ENCODE measurements around the gene VEGFB.

Gene VEGFB

DNA sequence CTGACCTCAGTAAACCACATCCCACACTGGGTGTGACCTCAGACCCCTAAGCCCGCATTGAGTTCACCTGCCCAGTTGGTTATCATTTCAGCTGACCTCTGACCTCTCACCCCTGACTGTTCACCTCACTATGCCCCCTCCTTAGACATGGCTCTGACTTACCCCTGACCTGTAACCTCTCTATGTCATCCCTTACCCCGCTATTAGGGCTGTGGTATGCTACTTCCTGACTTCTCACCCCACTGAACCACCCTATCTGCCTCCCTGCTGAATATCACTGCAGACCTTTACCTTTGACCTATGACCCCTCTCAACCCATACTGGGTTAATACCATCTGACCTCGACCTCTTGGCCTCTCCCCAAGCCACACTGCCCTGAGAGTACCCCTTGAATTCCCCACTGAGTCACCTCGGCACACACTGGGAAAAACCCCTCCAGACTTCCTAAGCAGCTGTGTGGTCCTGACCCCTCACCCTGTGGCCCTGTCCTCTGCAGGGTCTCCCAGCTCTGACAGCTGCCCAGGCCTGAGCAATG is 25.2 kb downstream of the VEGFB start:
- peaks cover 80 to 84% of the 10 kb centered on the region in 2 experiments for H3K36me3 ChIP-seq (ENCODE audit: control insufficient read depth in 1 of 2, insufficient read depth in 2 of 2, low read length in 2 of 2)
- H3K79me2 ChIP-seq (ENCODE audit: control insufficient read depth, insufficient read depth, low read length, poor library complexity) = no peaks in the 10 kb centered on the region
- no peak overlapping the region for H3K23ac ChIP-seq (ENCODE audit: low read length)
- H2AK5ac ChIP-seq (ENCODE audit: low read length) = no peak overlapping the region
- H3K4ac ChIP-seq (ENCODE audit: low read depth, low read length) = no peak overlapping the region
- H3K79me1 ChIP-seq (ENCODE audit: low read length) = peaks cover 14% of the 10 kb centered on the region
- no peak for DNase-seq
- peaks cover 22 to 26% of the 10 kb centered on the region in 2 experiments for H3K4me1 ChIP-seq (ENCODE audit: control insufficient read depth in 1 of 2, insufficient read depth in 2 of 2, low read length in 2 of 2)
- no peak overlapping the region for H2BK120ac ChIP-seq (ENCODE audit: insufficient read depth, low read length, poor library complexity)
- H3K14ac ChIP-seq (ENCODE audit: low read length) = no peak overlapping the region
- H2BK5ac ChIP-seq (ENCODE audit: low read depth, low read length, poor library complexity) = no peak overlapping the region
- H3K27ac ChIP-seq (ENCODE audit: low read depth, low read length) = no peak overlapping the region
- H3K9ac ChIP-seq (ENCODE audit: low read length) = no peak overlapping the region
- H3K18ac ChIP-seq (ENCODE audit: low read length) = no peak overlapping the region
- no peaks in the 10 kb centered on the region for H3K27me3 ChIP-seq (ENCODE audit: insufficient read depth, low read length)
- H4K12ac ChIP-seq (ENCODE audit: low read depth, low read length) = no peak overlapping the region
- H3K9me3 ChIP-seq (ENCODE audit: insufficient read depth, low read depth, low read length) = peaks cover 4% of the 10 kb centered on the region
- H2AFZ ChIP-seq (ENCODE audit: insufficient read depth, low read length, poor library complexity) = no peak overlapping the region
- no CpG with 5 or more reads among the region's 4 CpGs for WGBS (ENCODE audit: extremely low coverage, insufficient coverage, insufficient read length)
- no peak overlapping the region for H3K4me2 ChIP-seq (ENCODE audit: low read length)
- H4K91ac ChIP-seq (ENCODE audit: low read depth, low read length) = no peak overlapping the region
- no peak overlapping the region for H4K8ac ChIP-seq (ENCODE audit: low read depth, low read length)
- no peak overlapping the region for H3K4me3 ChIP-seq (ENCODE audit: low read depth, low read length)
- no peak overlapping the region for H2BK12ac ChIP-seq (ENCODE audit: low read length)

DNA sequence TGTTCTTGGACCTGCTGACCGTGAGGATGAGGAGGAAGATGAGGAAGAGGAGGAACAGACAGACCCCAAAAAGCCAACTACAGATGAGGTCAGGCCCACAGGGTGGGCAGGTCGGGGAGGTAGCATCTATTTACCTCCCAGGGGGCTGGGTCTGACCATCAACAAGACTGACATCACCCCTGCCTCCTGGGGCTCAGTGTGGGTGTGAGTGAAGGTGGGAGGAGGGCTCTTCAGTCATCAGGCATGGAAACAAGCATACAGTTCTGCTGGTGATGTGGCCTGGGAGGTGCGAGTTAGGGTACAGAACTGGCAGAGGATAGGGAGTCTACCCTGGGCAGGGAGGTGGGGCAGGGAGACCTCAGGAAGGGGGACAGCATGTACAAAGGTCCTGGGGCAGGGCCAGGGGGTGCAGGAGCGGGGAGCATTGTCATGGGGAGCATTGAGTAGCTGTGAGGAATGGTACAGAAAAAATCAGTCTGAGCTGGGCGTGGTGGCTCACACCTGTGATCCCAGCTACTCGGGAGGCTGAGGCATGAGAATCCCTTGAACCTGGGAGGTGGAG is 25.8 kb downstream of the VEGFB start:
- H2AFZ ChIP-seq (ENCODE audit: insufficient read depth, low read length, poor library complexity) = no peak overlapping the region
- no peak overlapping the region for H3K4me3 ChIP-seq (ENCODE audit: low read depth, low read length)
- H4K91ac ChIP-seq (ENCODE audit: low read depth, low read length) = no peak overlapping the region
- no peak for DNase-seq
- no peak overlapping the region for H3K18ac ChIP-seq (ENCODE audit: low read length)
- peaks cover 4% of the 10 kb centered on the region for H3K9me3 ChIP-seq (ENCODE audit: insufficient read depth, low read depth, low read length)
- peaks cover 23 to 28% of the 10 kb centered on the region in 2 experiments for H3K4me1 ChIP-seq (ENCODE audit: control insufficient read depth in 1 of 2, insufficient read depth in 2 of 2, low read length in 2 of 2)
- no peak overlapping the region for H4K8ac ChIP-seq (ENCODE audit: low read depth, low read length)
- no peak overlapping the region for H3K23ac ChIP-seq (ENCODE audit: low read length)
- H3K36me3 ChIP-seq (ENCODE audit: control insufficient read depth in 1 of 2, insufficient read depth in 2 of 2, low read length in 2 of 2) = peaks cover 75 to 83% of the 10 kb centered on the region in 2 experiments
- H3K79me2 ChIP-seq (ENCODE audit: control insufficient read depth, insufficient read depth, low read length, poor library complexity) = no peaks in the 10 kb centered on the region
- H3K27me3 ChIP-seq (ENCODE audit: insufficient read depth, low read length) = no peaks in the 10 kb centered on the region
- no CpG with 5 or more reads among the region's 6 CpGs for WGBS (ENCODE audit: extremely low coverage, insufficient coverage, insufficient read length)
- no peak overlapping the region for H3K9ac ChIP-seq (ENCODE audit: low read length)
- H2BK5ac ChIP-seq (ENCODE audit: low read depth, low read length, poor library complexity) = no peak overlapping the region
- no peak overlapping the region for H3K14ac ChIP-seq (ENCODE audit: low read length)
- H2BK12ac ChIP-seq (ENCODE audit: low read length) = no peak overlapping the region
- no peak overlapping the region for H3K27ac ChIP-seq (ENCODE audit: low read depth, low read length)
- no peak overlapping the region for H3K4me2 ChIP-seq (ENCODE audit: low read length)
- H2BK120ac ChIP-seq (ENCODE audit: insufficient read depth, low read length, poor library complexity) = no peak overlapping the region
- no peak overlapping the region for H4K12ac ChIP-seq (ENCODE audit: low read depth, low read length)
- no peak overlapping the region for H2AK5ac ChIP-seq (ENCODE audit: low read length)
- H3K4ac ChIP-seq (ENCODE audit: low read depth, low read length) = no peak overlapping the region
- peaks cover 14% of the 10 kb centered on the region for H3K79me1 ChIP-seq (ENCODE audit: low read length)

DNA sequence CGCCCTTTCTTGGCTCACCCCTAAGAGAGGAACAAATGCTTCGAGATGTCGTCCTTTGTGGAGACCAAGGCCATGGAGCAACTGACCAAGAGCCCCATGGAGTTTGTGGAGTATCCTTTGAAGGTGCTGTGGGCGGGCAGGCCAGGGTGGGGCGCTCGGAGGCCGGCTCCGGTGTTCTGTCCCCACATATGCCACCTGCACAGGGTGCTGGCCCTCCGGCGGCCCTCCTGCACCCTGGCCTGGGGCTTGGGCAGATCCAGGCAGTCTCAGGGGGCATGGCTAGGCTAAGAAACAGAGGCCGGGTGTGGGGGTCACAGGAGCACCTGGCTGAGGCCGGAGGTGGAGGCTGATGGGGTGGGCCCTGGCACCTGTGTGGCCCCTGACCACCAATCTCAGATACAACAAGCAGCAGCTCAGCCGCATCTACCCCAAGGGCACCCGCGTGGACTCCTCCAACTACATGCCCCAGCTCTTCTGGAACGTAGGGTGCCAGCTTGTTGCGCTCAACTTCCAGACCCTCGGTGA is 27.2 kb downstream of the VEGFB start:
- no peak for DNase-seq
- Histone ChIP-seq H3K14ac (ENCODE audit: low read length) (no peak overlapping the region), H3K4me3 (ENCODE audit: low read depth, low read length) (no peak overlapping the region), H2AK5ac (ENCODE audit: low read length) (no peak overlapping the region), H3K9ac (ENCODE audit: low read length) (no peak overlapping the region), H3K18ac (ENCODE audit: low read length) (no peak overlapping the region), H2AFZ (ENCODE audit: insufficient read depth, low read length, poor library complexity) (no peak overlapping the region), H4K8ac (ENCODE audit: low read depth, low read length) (no peak overlapping the region), H2BK12ac (ENCODE audit: low read length) (no peak overlapping the region), H3K9me3 (ENCODE audit: insufficient read depth, low read depth, low read length) (peaks cover 4% of the 10 kb centered on the region), H3K4ac (ENCODE audit: low read depth, low read length) (no peak overlapping the region), H3K4me2 (ENCODE audit: low read length) (no peak overlapping the region), H3K79me2 (ENCODE audit: control insufficient read depth, insufficient read depth, low read length, poor library complexity) (no peaks in the 10 kb centered on the region), H4K91ac (ENCODE audit: low read depth, low read length) (no peak overlapping the region), H3K23ac (ENCODE audit: low read length) (no peak overlapping the region), H3K27me3 (ENCODE audit: insufficient read depth, low read length) (no peaks in the 10 kb centered on the region), H3K36me3 (ENCODE audit: control insufficient read depth in 1 of 2, insufficient read depth in 2 of 2, low read length in 2 of 2) (peaks cover 75 to 84% of the 10 kb centered on the region in 2 experiments), H3K4me1 (ENCODE audit: control insufficient read depth in 1 of 2, insufficient read depth in 2 of 2, low read length in 2 of 2) (peaks cover 23 to 28% of the 10 kb centered on the region in 2 experiments), H2BK5ac (ENCODE audit: low read depth, low read length, poor library complexity) (no peak overlapping the region), H2BK120ac (ENCODE audit: insufficient read depth, low read length, poor library complexity) (no peak overlapping the region), H3K79me1 (ENCODE audit: low read length) (peaks cover 14% of the 10 kb centered on the region), H3K27ac (ENCODE audit: low read depth, low read length) (no peak overlapping the region), H4K12ac (ENCODE audit: low read depth, low read length) (no peak overlapping the region)
- no CpG with 5 or more reads among the region's 18 CpGs for WGBS (ENCODE audit: extremely low coverage, insufficient coverage, insufficient read length)

DNA sequence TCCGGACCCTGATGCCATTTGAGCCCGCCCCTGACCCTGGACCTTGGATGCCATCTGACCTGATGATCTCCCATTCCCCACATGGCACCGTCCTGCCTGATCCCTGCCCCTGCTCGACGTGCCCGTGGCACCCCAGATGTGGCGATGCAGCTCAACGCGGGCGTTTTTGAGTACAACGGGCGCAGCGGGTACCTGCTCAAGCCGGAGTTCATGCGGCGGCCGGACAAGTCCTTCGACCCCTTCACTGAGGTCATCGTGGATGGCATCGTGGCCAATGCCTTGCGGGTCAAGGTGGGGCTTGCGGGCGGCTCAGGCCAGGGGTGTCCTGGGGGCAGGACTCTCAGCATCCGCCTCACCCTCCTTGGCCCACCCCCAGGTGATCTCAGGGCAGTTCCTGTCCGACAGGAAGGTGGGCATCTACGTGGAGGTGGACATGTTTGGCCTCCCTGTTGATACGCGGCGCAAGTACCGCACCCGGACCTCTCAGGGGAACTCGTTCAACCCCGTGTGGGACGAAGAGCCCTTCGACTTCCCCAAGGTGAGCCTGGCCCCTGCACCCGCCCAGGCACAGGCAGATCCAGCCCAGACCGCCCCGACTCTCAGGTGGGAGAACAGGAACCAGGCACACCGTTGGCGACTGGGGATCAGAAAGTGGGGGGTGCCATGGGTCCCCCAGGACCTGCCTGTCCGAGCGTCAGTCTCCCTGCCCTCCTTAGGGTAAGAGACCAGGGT is 28.1 kb downstream of the VEGFB start:
- H2BK12ac ChIP-seq (ENCODE audit: low read length) = peak overlapping the region; percentile 44
- no peak overlapping the region for H3K23ac ChIP-seq (ENCODE audit: low read length)
- no peak overlapping the region for H3K4me3 ChIP-seq (ENCODE audit: low read depth, low read length)
- no peak overlapping the region for H3K4ac ChIP-seq (ENCODE audit: low read depth, low read length)
- H2BK5ac ChIP-seq (ENCODE audit: low read depth, low read length, poor library complexity) = no peak overlapping the region
- peak overlapping the region; percentile 59 for H3K27ac ChIP-seq (ENCODE audit: low read depth, low read length)
- H2BK120ac ChIP-seq (ENCODE audit: insufficient read depth, low read length, poor library complexity) = no peak overlapping the region
- peaks cover 4% of the 10 kb centered on the region for H3K9me3 ChIP-seq (ENCODE audit: insufficient read depth, low read depth, low read length)
- no peak overlapping the region for H3K4me2 ChIP-seq (ENCODE audit: low read length)
- peaks cover 14% of the 10 kb centered on the region for H3K79me1 ChIP-seq (ENCODE audit: low read length)
- H4K8ac ChIP-seq (ENCODE audit: low read depth, low read length) = no peak overlapping the region
- no CpG with 5 or more reads among the region's 42 CpGs for WGBS (ENCODE audit: extremely low coverage, insufficient coverage, insufficient read length)
- H4K91ac ChIP-seq (ENCODE audit: low read depth, low read length) = peak overlapping the region; percentile 28
- H3K27me3 ChIP-seq (ENCODE audit: insufficient read depth, low read length) = no peaks in the 10 kb centered on the region
- H3K36me3 ChIP-seq (ENCODE audit: control insufficient read depth in 1 of 2, insufficient read depth in 2 of 2, low read length in 2 of 2) = peaks cover 77 to 85% of the 10 kb centered on the region in 2 experiments
- peak overlapping the region; percentile 31 for H3K18ac ChIP-seq (ENCODE audit: low read length)
- no peak overlapping the region for H2AFZ ChIP-seq (ENCODE audit: insufficient read depth, low read length, poor library complexity)
- H3K4me1 ChIP-seq (ENCODE audit: control insufficient read depth in 1 of 2, insufficient read depth in 2 of 2, low read length in 2 of 2) = peaks cover 23 to 28% of the 10 kb centered on the region in 2 experiments
- H4K12ac ChIP-seq (ENCODE audit: low read depth, low read length) = no peak overlapping the region
- no peak overlapping the region for H3K14ac ChIP-seq (ENCODE audit: low read length)
- no peaks in the 10 kb centered on the region for H3K79me2 ChIP-seq (ENCODE audit: control insufficient read depth, insufficient read depth, low read length, poor library complexity)
- no peak overlapping the region for H3K9ac ChIP-seq (ENCODE audit: low read length)
- H2AK5ac ChIP-seq (ENCODE audit: low read length) = peak overlapping the region; percentile 42
- DNase-seq = no peak

Data from trophoblast cell (in vitro differentiated cells and primary cell).